HCT116 (cell line): Measurements from ENCODE around the gene MYLK4.

Experiments used
- ATF3 ChIP-seq: IDR thresholded peaks from 2 replicates; pipeline ENCODE4 v1.6.1; 2012
- CTCF ChIP-seq, 3 experiments: fragments of 200-600 bp in 1 of 3; sonication (generic) in 1 of 3; IDR thresholded peaks in 2 of 3; conservative IDR thresholded peaks in 1 of 3; 2 replicates each; pipeline ENCODE4 v1.5.1; 2012 to 2017; ENCODE audit warnings: low read depth in 2 of 3, low read length in 2 of 3, antibody characterized with exemption in 1 of 3, borderline replicate concordance in 1 of 3, control low read depth in 1 of 3, mild to moderate bottlenecking in 1 of 3, mixed read lengths in 1 of 3, mixed run types in 1 of 3, moderate library complexity in 1 of 3; ENCODE audit not compliant: insufficient read depth in 1 of 3
- EGR1 ChIP-seq: IDR thresholded peaks from 2 replicates; pipeline ENCODE4 v1.6.1; 2012; ENCODE audit warnings: low read depth
- EZH2phosphoT487 ChIP-seq: fragments of 200-600 bp; IDR thresholded peaks from 2 replicates; pipeline ENCODE4 v1.6.1; 2018; ENCODE audit warnings: antibody characterized with exemption, borderline replicate concordance
- JUND ChIP-seq: IDR thresholded peaks from 2 replicates; pipeline ENCODE4 v1.6.1; 2012
- POLR2A ChIP-seq: IDR thresholded peaks from 2 replicates; pipeline ENCODE4 v1.7.0; 2011; ENCODE audit warnings: borderline replicate concordance; ENCODE audit not compliant: insufficient read depth, insufficient read length; ENCODE audit errors: extremely low read depth
- RAD21 ChIP-seq: IDR thresholded peaks from 2 replicates; pipeline ENCODE4 v1.6.1; 2012; ENCODE audit warnings: low read depth, mild to moderate bottlenecking
- SP1 ChIP-seq: IDR thresholded peaks from 2 replicates; pipeline ENCODE4 v1.6.1; 2012; ENCODE audit warnings: low read depth
- YY1 ChIP-seq: IDR thresholded peaks from 2 replicates; pipeline ENCODE4 v1.6.1; 2011; ENCODE audit warnings: low read length, low read depth, moderate library complexity, mild to moderate bottlenecking; ENCODE audit not compliant: insufficient replicate concordance; ENCODE audit errors: extremely low read depth
- TF ChIP-seq, protein P1 (sequence below): IDR thresholded peaks from 2 replicates; pipeline ENCODE4 v1.6.1; 2012; ENCODE audit warnings: low read depth

DNA sequence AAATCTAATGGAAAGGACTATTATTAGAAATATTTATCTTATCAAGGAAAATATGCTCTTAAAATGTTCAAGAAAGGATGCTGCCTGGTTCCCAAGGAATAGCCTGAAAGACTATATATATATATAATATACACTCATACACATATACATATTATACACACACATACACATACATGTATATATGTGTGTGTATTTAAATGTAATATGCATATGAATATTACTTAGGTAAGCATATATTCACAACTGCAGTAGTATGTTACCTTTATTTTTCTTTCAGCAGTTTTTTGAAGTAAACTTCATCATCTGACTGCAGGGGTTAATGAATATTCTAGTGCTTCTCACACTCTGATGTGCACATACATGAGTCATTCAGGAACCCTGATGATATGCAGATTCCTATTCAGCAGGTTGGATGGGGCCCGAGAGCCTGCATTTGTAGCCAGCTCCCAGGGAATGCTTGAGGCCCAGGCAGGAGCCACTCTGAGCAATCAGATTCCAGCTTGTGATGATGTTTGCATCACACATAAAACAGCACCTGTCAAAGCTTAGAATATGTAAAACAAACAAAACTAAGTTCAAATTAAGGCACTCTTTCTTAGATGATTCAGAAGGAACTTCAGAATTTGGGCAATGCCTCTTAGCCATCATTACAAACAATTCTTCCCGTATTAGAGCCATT lies 16.1 kb downstream of the MYLK4 start:
- TF ChIP-seq POLR2A, result no peak
- no peak for TF ChIP-seq ATF3
- TF ChIP-seq CTCF (IDR thresholded peaks at IDR 0.05 in 2 of 3, conservative IDR thresholded peaks at IDR 0.05 in 1 of 3; ENCODE audit: borderline replicate concordance in 1 of 3, insufficient read depth in 1 of 3, low read depth in 2 of 3, low read length in 2 of 3), result no peak
- no peak for TF ChIP-seq YY1
- TF ChIP-seq JUND, result no peak
- TF ChIP-seq RAD21, result no peak
- no peak for TF ChIP-seq EGR1
- TF ChIP-seq SP1, result no peak
- TF ChIP-seq, protein P1, sequence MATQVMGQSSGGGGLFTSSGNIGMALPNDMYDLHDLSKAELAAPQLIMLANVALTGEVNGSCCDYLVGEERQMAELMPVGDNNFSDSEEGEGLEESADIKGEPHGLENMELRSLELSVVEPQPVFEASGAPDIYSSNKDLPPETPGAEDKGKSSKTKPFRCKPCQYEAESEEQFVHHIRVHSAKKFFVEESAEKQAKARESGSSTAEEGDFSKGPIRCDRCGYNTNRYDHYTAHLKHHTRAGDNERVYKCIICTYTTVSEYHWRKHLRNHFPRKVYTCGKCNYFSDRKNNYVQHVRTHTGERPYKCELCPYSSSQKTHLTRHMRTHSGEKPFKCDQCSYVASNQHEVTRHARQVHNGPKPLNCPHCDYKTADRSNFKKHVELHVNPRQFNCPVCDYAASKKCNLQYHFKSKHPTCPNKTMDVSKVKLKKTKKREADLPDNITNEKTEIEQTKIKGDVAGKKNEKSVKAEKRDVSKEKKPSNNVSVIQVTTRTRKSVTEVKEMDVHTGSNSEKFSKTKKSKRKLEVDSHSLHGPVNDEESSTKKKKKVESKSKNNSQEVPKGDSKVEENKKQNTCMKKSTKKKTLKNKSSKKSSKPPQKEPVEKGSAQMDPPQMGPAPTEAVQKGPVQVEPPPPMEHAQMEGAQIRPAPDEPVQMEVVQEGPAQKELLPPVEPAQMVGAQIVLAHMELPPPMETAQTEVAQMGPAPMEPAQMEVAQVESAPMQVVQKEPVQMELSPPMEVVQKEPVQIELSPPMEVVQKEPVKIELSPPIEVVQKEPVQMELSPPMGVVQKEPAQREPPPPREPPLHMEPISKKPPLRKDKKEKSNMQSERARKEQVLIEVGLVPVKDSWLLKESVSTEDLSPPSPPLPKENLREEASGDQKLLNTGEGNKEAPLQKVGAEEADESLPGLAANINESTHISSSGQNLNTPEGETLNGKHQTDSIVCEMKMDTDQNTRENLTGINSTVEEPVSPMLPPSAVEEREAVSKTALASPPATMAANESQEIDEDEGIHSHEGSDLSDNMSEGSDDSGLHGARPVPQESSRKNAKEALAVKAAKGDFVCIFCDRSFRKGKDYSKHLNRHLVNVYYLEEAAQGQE, result no peak
- TF ChIP-seq EZH2phosphoT487, result no peak
